GM23338 (cell line): Measurements from ENCODE around the gene TSPAN5. TPM values are rescaled to one million over a fixed set of nuclear protein-coding genes. Genes with fewer than 3 reads are reported as not detected.

ENCODE experiments used
- ATAC-seq: fragments of 200-7000 bp; cut with Tn5 transposase; 3 replicates; pipeline ENCODE4 v1.9.1; 2020
- DNase-seq: peaks from one replicate; pipeline ENCODE4 v3.0.0-alpha.2; 2015; ENCODE audit warnings: low spot score
- H2AFZ ChIP-seq: fragments of 200-600 bp; sonication (generic); 2 replicates; pipeline ENCODE4 v1.8.0; 2016; ENCODE audit warnings: antibody characterized with exemption, mild to moderate bottlenecking, moderate library complexity
- H3F3A ChIP-seq: fragments of 200-600 bp; sonication (generic); replicated peaks from 2 replicates; pipeline ENCODE4 v1.8.0; 2017; ENCODE audit warnings: antibody characterized with exemption, mixed run types, low read depth
- H3K27ac ChIP-seq: fragments of 200-600 bp; sonication (generic); 2 replicates; pipeline ENCODE4 v1.6.1; 2016; ENCODE audit warnings: low read depth
- H3K27me3 ChIP-seq: fragments of 200-600 bp; sonication (generic); 2 replicates; pipeline ENCODE4 v1.8.0; 2016; ENCODE audit warnings: mild to moderate bottlenecking, mixed run types, moderate library complexity; ENCODE audit not compliant: insufficient read depth
- H3K36me3 ChIP-seq: fragments of 200-600 bp; sonication (generic); 2 replicates; pipeline ENCODE4 v1.8.0; 2016; ENCODE audit warnings: mild to moderate bottlenecking; ENCODE audit not compliant: insufficient read depth
- H3K4me1 ChIP-seq: fragments of 200-600 bp; sonication (generic); 2 replicates; pipeline ENCODE4 v1.8.0; 2016; ENCODE audit warnings: mild to moderate bottlenecking, moderate library complexity; ENCODE audit not compliant: insufficient read depth
- H3K4me2 ChIP-seq: fragments of 200-600 bp; sonication (generic); 2 replicates; pipeline ENCODE4 v1.7.1; 2017; ENCODE audit warnings: mixed run types
- H3K4me3 ChIP-seq: fragments of 200-600 bp; sonication (generic); 2 replicates; pipeline ENCODE4 v1.6.1; 2016; ENCODE audit warnings: mixed run types
- H3K79me2 ChIP-seq: fragments of 200-600 bp; sonication (generic); replicated peaks from 2 replicates; pipeline ENCODE4 v1.8.0; 2017; ENCODE audit warnings: mild to moderate bottlenecking; ENCODE audit not compliant: insufficient read depth
- H3K9me2 ChIP-seq: fragments of 200-600 bp; sonication (generic); 2 replicates; pipeline ENCODE4 v1.8.0; 2017; ENCODE audit not compliant: insufficient read depth
- H4K20me1 ChIP-seq: fragments of 200-600 bp; sonication (generic); replicated peaks from 2 replicates; pipeline ENCODE4 v1.8.0; 2017; ENCODE audit warnings: mild to moderate bottlenecking; ENCODE audit not compliant: insufficient read depth
- H3K27ac Mint-ChIP-seq: 2 replicates; pipeline ENCODE4 v1.8.0; 2020; ENCODE audit warnings: inconsistent platforms, mild to moderate bottlenecking, moderate library complexity, mixed read lengths
- H3K27me3 Mint-ChIP-seq: 3 replicates; pipeline ENCODE4 v1.8.0; 2022; ENCODE audit warnings: low read depth, mild to moderate bottlenecking, moderate library complexity, mixed read lengths, inconsistent platforms; ENCODE audit not compliant: insufficient read depth, poor library complexity
- H3K36me3 Mint-ChIP-seq: 3 replicates; pipeline ENCODE4 v1.8.0; 2021; ENCODE audit warnings: low read depth, mild to moderate bottlenecking, inconsistent platforms, moderate library complexity, mixed read lengths
- H3K4me1 Mint-ChIP-seq: 3 replicates; pipeline ENCODE4 v1.8.0; 2020; ENCODE audit warnings: mild to moderate bottlenecking, inconsistent platforms, mixed read lengths
- H3K4me3 Mint-ChIP-seq: 3 replicates; pipeline ENCODE4 v1.8.0; 2021; ENCODE audit warnings: moderate library complexity, mild to moderate bottlenecking, inconsistent platforms, mixed read lengths
- H3K9me3 Mint-ChIP-seq: 3 replicates; pipeline ENCODE4 v1.8.0; 2020; ENCODE audit warnings: moderate library complexity, mild to moderate bottlenecking, inconsistent platforms, mixed read lengths
- CREB1 ChIP-seq: fragments of 250-450 bp; sonication (Bioruptor Pico); IDR thresholded peaks from 2 replicates; pipeline ENCODE4 v1.5.0; 2020; ENCODE audit warnings: low read depth, mild to moderate bottlenecking, moderate library complexity
- EZH2 ChIP-seq: fragments of 200-600 bp; sonication (generic); IDR thresholded peaks from one replicate; pipeline ENCODE4 v1.8.0; 2017; ENCODE audit warnings: antibody characterized with exemption, mild to moderate bottlenecking, low read depth; ENCODE audit not compliant: unreplicated experiment
- EZH2phosphoT487 ChIP-seq: fragments of 200-600 bp; sonication (generic); IDR thresholded peaks from one replicate; pipeline ENCODE4 v1.8.1; 2018; ENCODE audit warnings: antibody characterized with exemption; ENCODE audit not compliant: unreplicated experiment
- NANOG ChIP-seq: IDR thresholded peaks from 2 replicates; pipeline ENCODE4 v1.6.1; 2016; ENCODE audit warnings: antibody characterized with exemption, borderline replicate concordance
- STAT1 ChIP-seq: IDR thresholded peaks from one replicate; pipeline ENCODE4 v1.6.1; 2016; ENCODE audit warnings: antibody characterized with exemption; ENCODE audit not compliant: unreplicated experiment
- ZNF114 ChIP-seq: fragments of 250-450 bp; sonication (Bioruptor Pico); IDR thresholded peaks from 2 replicates; pipeline ENCODE4 v1.5.0; 2020; ENCODE audit warnings: mild to moderate bottlenecking, moderate library complexity
- ZNF331 ChIP-seq: fragments of 250-450 bp; sonication (Bioruptor Pico); IDR thresholded peaks from 2 replicates; pipeline ENCODE4 v1.5.0; 2020; ENCODE audit warnings: low read depth, mild to moderate bottlenecking, moderate library complexity
- polyA plus RNA-seq: library from polyadenylated mRNA; unstranded; fragments of >200 nt; fragmentation: Nextera tagmentation; extraction: Ambion mirVana; gene quantifications from 2 replicates; pipeline ENCODE4 v1.2.1, GENCODE V29; 2016
- total RNA-seq: library from RNA; depleted of rRNA; stranded (reverse); fragments of >200 nt; shearing (Covaris generic); gene quantifications from 2 replicates; pipeline ENCODE4 v1.2.3, GENCODE V29; 2014
- TF ChIP-seq, protein P1 (sequence below): fragments of 250-450 bp; sonication (Bioruptor Pico); IDR thresholded peaks from 2 replicates; pipeline ENCODE4 v1.5.0; 2020; ENCODE audit warnings: mild to moderate bottlenecking, moderate library complexity
- TF ChIP-seq, protein P2 (sequence below), 2 experiments: fragments of 200-600 bp in 1 of 2; sonication (generic) in 1 of 2; conservative IDR thresholded peaks; 2 replicates each; pipeline versions ENCODE4 v1.5.1 to v1.6.1; 2016 to 2017; ENCODE audit warnings: antibody characterized with exemption in 2 of 2, low read depth in 2 of 2, mild to moderate bottlenecking in 2 of 2, moderate library complexity in 1 of 2

The TSPAN5 gene
- total and polyA plus RNA-seq, 2 experiments from 2014 or later: 18.6 to 21.5 TPM

DNA sequence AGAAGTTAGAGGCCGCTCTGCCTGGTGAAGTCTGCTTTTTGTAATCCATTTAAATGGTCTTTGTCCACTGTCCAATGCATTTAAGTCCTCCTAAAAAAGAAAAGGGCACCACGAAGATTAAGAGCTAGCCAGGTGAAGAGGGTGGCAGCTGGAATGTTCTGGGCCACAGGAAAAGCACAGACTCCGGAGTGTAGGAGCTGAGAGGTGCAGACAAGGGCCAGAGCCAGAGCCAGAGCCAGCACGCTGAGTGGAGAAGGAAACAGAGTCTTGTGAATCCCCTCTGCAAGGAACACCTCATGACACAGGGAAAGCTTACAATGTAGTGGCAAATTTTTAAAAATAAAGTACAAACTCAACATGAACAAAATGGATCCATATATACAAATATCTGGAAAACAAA lies 83.6 kb downstream of the TSPAN5 start:
- no peak overlapping the region for H3K4me3 ChIP-seq
- H3K27ac ChIP-seq: no peak overlapping the region
- peaks cover 3% of the 10 kb centered on the region; the same call in 1 of the 2 replicates for H3K4me1 ChIP-seq
- H2AFZ ChIP-seq: no peak overlapping the region
- H3K36me3 ChIP-seq: no peaks in the 10 kb centered on the region
- TF ChIP-seq STAT1: no peak
- TF ChIP-seq, protein P1, sequence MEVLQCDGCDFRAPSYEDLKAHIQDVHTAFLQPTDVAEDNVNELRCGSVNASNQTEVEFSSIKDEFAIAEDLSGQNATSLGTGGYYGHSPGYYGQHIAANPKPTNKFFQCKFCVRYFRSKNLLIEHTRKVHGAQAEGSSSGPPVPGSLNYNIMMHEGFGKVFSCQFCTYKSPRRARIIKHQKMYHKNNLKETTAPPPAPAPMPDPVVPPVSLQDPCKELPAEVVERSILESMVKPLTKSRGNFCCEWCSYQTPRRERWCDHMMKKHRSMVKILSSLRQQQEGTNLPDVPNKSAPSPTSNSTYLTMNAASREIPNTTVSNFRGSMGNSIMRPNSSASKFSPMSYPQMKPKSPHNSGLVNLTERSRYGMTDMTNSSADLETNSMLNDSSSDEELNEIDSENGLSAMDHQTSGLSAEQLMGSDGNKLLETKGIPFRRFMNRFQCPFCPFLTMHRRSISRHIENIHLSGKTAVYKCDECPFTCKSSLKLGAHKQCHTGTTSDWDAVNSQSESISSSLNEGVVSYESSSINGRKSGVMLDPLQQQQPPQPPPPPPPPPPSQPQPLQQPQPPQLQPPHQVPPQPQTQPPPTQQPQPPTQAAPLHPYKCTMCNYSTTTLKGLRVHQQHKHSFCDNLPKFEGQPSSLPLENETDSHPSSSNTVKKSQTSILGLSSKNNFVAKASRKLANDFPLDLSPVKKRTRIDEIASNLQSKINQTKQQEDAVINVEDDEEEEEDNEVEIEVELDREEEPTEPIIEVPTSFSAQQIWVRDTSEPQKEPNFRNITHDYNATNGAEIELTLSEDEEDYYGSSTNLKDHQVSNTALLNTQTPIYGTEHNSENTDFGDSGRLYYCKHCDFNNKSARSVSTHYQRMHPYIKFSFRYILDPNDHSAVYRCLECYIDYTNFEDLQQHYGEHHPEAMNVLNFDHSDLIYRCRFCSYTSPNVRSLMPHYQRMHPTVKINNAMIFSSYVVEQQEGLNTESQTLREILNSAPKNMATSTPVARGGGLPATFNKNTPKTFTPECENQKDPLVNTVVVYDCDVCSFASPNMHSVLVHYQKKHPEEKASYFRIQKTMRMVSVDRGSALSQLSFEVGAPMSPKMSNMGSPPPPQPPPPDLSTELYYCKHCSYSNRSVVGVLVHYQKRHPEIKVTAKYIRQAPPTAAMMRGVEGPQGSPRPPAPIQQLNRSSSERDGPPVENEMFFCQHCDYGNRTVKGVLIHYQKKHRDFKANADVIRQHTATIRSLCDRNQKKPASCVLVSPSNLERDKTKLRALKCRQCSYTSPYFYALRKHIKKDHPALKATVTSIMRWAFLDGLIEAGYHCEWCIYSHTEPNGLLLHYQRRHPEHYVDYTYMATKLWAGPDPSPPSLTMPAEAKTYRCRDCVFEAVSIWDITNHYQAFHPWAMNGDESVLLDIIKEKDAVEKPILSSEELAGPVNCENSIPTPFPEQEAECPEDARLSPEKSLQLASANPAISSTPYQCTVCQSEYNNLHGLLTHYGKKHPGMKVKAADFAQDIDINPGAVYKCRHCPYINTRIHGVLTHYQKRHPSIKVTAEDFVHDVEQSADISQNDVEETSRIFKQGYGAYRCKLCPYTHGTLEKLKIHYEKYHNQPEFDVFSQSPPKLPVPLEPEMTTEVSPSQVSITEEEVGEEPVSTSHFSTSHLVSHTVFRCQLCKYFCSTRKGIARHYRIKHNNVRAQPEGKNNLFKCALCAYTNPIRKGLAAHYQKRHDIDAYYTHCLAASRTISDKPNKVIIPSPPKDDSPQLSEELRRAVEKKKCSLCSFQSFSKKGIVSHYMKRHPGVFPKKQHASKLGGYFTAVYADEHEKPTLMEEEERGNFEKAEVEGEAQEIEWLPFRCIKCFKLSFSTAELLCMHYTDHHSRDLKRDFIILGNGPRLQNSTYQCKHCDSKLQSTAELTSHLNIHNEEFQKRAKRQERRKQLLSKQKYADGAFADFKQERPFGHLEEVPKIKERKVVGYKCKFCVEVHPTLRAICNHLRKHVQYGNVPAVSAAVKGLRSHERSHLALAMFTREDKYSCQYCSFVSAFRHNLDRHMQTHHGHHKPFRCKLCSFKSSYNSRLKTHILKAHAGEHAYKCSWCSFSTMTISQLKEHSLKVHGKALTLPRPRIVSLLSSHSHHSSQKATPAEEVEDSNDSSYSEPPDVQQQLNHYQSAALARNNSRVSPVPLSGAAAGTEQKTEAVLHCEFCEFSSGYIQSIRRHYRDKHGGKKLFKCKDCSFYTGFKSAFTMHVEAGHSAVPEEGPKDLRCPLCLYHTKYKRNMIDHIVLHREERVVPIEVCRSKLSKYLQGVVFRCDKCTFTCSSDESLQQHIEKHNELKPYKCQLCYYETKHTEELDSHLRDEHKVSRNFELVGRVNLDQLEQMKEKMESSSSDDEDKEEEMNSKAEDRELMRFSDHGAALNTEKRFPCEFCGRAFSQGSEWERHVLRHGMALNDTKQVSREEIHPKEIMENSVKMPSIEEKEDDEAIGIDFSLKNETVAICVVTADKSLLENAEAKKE (CRISPR knock-in tag): no peak
- Mint-ChIP-seq H3K27ac (0 out of 2 replicates have a peak overlapping the region, but pooled peaks have one; percentile 49), H3K36me3 (no peaks in the 10 kb centered on the region), H3K27me3 (peaks cover 2% of the 10 kb centered on the region), H3K4me3 (no peak overlapping the region), H3K9me3 (no peaks in the 10 kb centered on the region), H3K4me1 (peaks cover 26% of the 10 kb centered on the region)
- no peaks in the 10 kb centered on the region for H4K20me1 ChIP-seq
- DNase-seq (no peak), ATAC-seq (peak; percentile 53)
- no peaks in the 10 kb centered on the region for H3K9me2 ChIP-seq
- H3K79me2 ChIP-seq: peaks cover 6% of the 10 kb centered on the region; the same call in 1 of the 2 replicates
- H3K4me2 ChIP-seq: no peak overlapping the region
- no peaks in the 10 kb centered on the region for H3K27me3 ChIP-seq
- H3F3A ChIP-seq: no peaks in the 10 kb centered on the region

DNA sequence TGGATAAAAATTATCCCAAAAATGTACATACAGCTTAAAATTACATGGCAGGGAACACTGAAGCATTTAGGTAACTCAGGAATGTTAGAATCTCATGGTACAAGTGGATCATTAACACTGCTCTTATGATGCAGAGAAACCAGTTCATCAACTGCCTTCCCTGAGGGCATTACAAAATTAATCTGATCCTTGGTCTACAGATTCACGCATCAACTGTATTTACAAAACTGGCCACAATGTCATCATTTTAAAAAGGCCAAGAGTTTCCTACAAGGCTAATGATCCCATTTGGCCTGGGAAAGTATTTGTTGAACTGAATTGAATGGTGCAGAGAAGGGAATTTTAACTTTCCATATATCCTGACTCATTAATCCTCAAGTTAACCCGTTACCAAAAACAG lies 84.6 kb downstream of the TSPAN5 start:
- peaks cover 25% of the 10 kb centered on the region for H3K4me1 Mint-ChIP-seq
- H3K9me3 Mint-ChIP-seq: no peaks in the 10 kb centered on the region
- Histone ChIP-seq H3K27ac (no peak overlapping the region), H2AFZ (no peak overlapping the region), H3K36me3 (no peaks in the 10 kb centered on the region), H3K4me3 (no peak overlapping the region), H4K20me1 (no peaks in the 10 kb centered on the region), H3K4me2 (no peak overlapping the region), H3K79me2 (peaks cover 10% of the 10 kb centered on the region; the same call in 1 of the 2 replicates), H3F3A (no peaks in the 10 kb centered on the region), H3K9me2 (no peaks in the 10 kb centered on the region), H3K4me1 (peaks cover 3% of the 10 kb centered on the region; the same call in 1 of the 2 replicates), H3K27me3 (no peaks in the 10 kb centered on the region)
- H3K4me3 Mint-ChIP-seq: no peak overlapping the region
- no peak overlapping the region for H3K27ac Mint-ChIP-seq
- no peak for DNase-seq
- H3K27me3 Mint-ChIP-seq: peaks cover 5% of the 10 kb centered on the region
- no peaks in the 10 kb centered on the region for H3K36me3 Mint-ChIP-seq
- no peak for ATAC-seq
- TF ChIP-seq NANOG: no peak
- TF ChIP-seq, protein P2, sequence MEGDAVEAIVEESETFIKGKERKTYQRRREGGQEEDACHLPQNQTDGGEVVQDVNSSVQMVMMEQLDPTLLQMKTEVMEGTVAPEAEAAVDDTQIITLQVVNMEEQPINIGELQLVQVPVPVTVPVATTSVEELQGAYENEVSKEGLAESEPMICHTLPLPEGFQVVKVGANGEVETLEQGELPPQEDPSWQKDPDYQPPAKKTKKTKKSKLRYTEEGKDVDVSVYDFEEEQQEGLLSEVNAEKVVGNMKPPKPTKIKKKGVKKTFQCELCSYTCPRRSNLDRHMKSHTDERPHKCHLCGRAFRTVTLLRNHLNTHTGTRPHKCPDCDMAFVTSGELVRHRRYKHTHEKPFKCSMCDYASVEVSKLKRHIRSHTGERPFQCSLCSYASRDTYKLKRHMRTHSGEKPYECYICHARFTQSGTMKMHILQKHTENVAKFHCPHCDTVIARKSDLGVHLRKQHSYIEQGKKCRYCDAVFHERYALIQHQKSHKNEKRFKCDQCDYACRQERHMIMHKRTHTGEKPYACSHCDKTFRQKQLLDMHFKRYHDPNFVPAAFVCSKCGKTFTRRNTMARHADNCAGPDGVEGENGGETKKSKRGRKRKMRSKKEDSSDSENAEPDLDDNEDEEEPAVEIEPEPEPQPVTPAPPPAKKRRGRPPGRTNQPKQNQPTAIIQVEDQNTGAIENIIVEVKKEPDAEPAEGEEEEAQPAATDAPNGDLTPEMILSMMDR (conservative IDR thresholded peaks at IDR 0.05; ENCODE audit: low read depth in 2 of 2): no peak
- no peak for TF ChIP-seq CREB1 (CRISPR knock-in tag)
- TF ChIP-seq EZH2: no peak
- TF ChIP-seq ZNF114 (CRISPR knock-in tag): no peak
- no peak for TF ChIP-seq ZNF331 (CRISPR knock-in tag)
- no peak for TF ChIP-seq STAT1
- TF ChIP-seq EZH2phosphoT487: no peak
